Ovary (tissue), 9 donors: ENCODE results near the gene TRMU. TPM values are rescaled to one million over a fixed set of nuclear protein-coding genes. Genes with fewer than 3 reads are reported as not detected.

ENCODE experiments used
- DNase-seq, 5 donors: peaks; one replicate each; pipeline ENCODE4 v3.0.0-alpha.2; 2019 to 2020
- H3K27ac ChIP-seq, 2 donors: fragments of 200-600 bp; one replicate each; pipeline versions ENCODE4 v1.5.1 to v1.8.0; 2019 to 2022
- H3K27me3 ChIP-seq: fragments of 200-600 bp; one replicate; pipeline ENCODE4 v1.8.0; 2022
- H3K36me3 ChIP-seq: fragments of 200-600 bp; sonication (generic); one replicate; pipeline ENCODE4 v1.5.1; 2019
- H3K4me1 ChIP-seq: one replicate; pipeline ENCODE4 v1.8.1; 2013; ENCODE audit warnings: mild to moderate bottlenecking, moderate library complexity; ENCODE audit not compliant: insufficient read depth
- H3K4me3 ChIP-seq: fragments of 200-600 bp; sonication (generic); one replicate; pipeline ENCODE4 v1.5.1; 2017
- H3K9me3 ChIP-seq, 2 donors: fragments of 200-600 bp in 1 of 2; sonication (generic) in 1 of 2; one replicate each; pipeline versions ENCODE4 v1.5.1 to v1.8.1; 2013 to 2019; ENCODE audit warnings: mild to moderate bottlenecking in 1 of 2, moderate library complexity in 1 of 2
- CTCF ChIP-seq, 3 donors: fragments of 450-650 bp in 2 of 3; fragments of 200-600 bp in 1 of 3; IDR thresholded peaks; one replicate each; pipeline versions ENCODE4 v1.5.1 to v1.8.0; 2016 to 2022; ENCODE audit warnings: antibody characterized with exemption in 3 of 3, mild to moderate bottlenecking in 1 of 3
- EP300 ChIP-seq: sonication (generic); formaldehyde crosslinking; IDR thresholded peaks from one replicate; pipeline ENCODE4 v1.6.1; 2017; ENCODE audit warnings: antibody characterized with exemption
- POLR2A ChIP-seq: fragments of 450-650 bp; IDR thresholded peaks from one replicate; pipeline ENCODE4 v1.6.1; 2017; ENCODE audit warnings: antibody characterized with exemption, mild to moderate bottlenecking, moderate library complexity
- WGBS, 3 donors: extraction: QIAGEN DNeasy Blood & Tissue Kit in 1 of 3; methylation state at CpG; one replicate each; pipeline versions ENCODE4 v1.1.5 to v1.1.7; 2013 to 2017; 5-methylcytosine and 5-hydroxymethylcytosine counted together
- intact Hi-C, 4 donors: fragments of 100-400 bp; cut with DNase I; formaldehyde crosslinking; loops; one replicate each; pipeline versions ENCODE4 v1.11.0 to v1.15.1; 2022 to 2023
- polyA plus RNA-seq, 2 donors: library from polyadenylated mRNA; stranded (reverse); fragments of 200-250 nt in 1 of 2; fragments of 350-450 nt in 1 of 2; fragmentation: Illumina TruSeq in 1 of 2; extraction: RNeasy Lipid Tissue Mini Kit (QIAGEN cat#74804) in 1 of 2; gene quantifications; one replicate each; pipeline ENCODE4 v1.2.3, GENCODE V29; 2013 to 2014
- total RNA-seq, 7 donors: library from RNA; depleted of rRNA in 2 of 7; stranded (reverse); fragments of >200 nt in 2 of 7; fragmentation: NEBNext Ultra II Directional in 3 of 7; extraction: Animal tissue kit (Norgen Biotek cat#: 25700) in 3 of 7; gene quantifications; one replicate each; pipeline versions ENCODE4 v1.1.0 to v1.2.4, GENCODE V29; 2016 to 2023
- donor health status: DM: no; HTN: no; CAD: no; lungs with moderate emphysema.
- donor health status: DM: no; HTN: no; CAD: no.
- donor health status: Bipolar disorder and iron deficiency.
- donor health status: DM: yes; HTN: yes; CAD: no.
- donor health status: DM: no; HTN: no; CAD: no.
- donor health status: DM: yes; HTN: yes; CAD: no.

The TRMU gene
- total and polyA plus RNA-seq, 9 donors, result 15.2 to 35.0 (median 30.3) TPM

DNA sequence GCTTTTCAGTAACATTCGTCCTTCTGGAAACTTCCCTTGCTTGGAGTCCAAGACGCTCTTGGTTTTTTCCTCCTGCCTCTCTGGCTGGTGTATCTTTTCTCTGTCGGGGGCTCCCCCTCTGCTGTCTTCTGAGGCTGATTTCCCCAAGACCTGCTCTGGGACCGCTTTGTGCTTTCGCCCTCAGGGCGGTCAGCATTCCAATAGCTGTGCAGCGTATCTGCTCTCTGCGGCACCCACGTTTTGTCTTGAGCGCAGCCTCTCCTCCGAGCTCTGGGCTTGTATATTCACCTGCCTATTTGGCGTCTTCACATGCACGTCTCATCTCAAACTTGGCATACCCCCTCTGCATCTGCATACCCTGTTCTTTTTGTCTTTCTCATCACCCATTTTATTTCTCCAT is 36.4 kb upstream of the TRMU start:
- no peaks in the 10 kb centered on the region for H3K36me3 ChIP-seq
- no peak for TF ChIP-seq EP300
- TF ChIP-seq POLR2A, result no peak
- no peak for TF ChIP-seq CTCF (IDR thresholded peaks at IDR 0.05)
- no peaks in the 10 kb centered on the region for H3K27me3 ChIP-seq
- H3K27ac ChIP-seq, result no peak overlapping the region
- no peak for DNase-seq
- 93% methylated on average over 13 of the region's 13 CpGs for WGBS, 3 donors
- H3K4me3 ChIP-seq, result no peak overlapping the region
- H3K4me1 ChIP-seq, result peaks cover 5% of the 10 kb centered on the region
- H3K9me3 ChIP-seq, result no peaks in the 10 kb centered on the region
- intact Hi-C loops, result loop anchor here in 1 of 4 donors (5.0 to 10.0 kb wide), 2 partner anchors 172 to 304 kb away; no protein-coding TSS in a partner anchor

DNA sequence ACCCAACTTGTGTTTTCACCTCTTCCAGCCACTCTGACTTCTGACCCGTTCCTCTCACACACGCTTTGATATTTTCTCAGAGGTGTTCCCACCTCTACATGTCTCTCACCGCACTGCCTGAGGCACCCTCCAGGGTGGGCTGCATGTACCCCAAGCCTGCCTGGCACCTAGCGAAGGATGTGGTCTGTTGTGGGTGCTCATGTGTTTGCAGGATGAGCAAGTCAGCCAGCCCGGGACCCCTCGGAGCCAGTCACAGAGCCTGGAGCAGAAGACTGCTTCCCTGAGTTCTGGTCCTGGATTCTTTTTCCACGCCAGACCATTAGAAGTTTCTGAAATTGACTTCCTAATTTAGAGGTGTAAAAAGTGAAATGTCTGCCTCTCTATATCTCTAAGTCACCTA is 35.0 kb upstream of the TRMU start:
- Histone ChIP-seq H3K4me3 (no peak overlapping the region), H3K36me3 (no peaks in the 10 kb centered on the region), H3K4me1 (peaks cover 5% of the 10 kb centered on the region), H3K9me3 (no peaks in the 10 kb centered on the region), H3K27me3 (no peaks in the 10 kb centered on the region), H3K27ac (no peak overlapping the region)
- no peak for TF ChIP-seq CTCF (IDR thresholded peaks at IDR 0.05)
- no peak for TF ChIP-seq EP300
- no peak for TF ChIP-seq POLR2A
- 94 to 98% (median 96%) methylated on average over 7 of the region's 7 CpGs for WGBS, 3 donors
- intact Hi-C loops, result no loop called here
- DNase-seq, result no peak

DNA sequence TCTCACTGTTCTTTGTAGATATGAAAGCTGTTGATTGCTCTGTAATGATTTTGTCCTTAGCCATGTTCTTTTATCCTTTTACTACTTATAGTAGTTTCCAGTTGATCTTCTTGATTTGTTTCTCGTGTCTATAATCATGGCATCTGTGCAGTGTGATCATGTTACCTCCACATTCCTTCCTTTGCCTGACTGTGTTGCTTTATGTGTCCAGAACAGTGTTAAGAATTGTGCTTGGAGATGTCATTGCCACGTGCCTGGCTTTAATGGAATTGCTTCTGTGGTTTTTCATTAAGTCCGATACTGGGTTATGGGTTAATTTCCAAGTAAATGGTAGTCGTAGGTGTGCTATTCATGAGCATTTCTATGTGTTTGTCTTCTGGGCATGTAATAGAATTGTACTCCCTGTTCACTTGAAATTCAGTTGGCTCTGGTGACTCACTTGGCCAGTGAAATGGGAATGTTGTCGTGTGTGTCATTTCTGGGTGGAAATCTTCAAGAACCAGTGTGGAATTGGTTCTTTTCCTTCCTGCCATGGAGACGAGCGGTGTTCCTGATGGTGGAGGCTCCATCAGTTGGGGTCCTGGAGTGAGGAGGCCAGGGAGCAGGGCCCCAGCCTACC is 32.1 kb upstream of the TRMU start:
- intact Hi-C loops, result no loop called here
- H3K9me3 ChIP-seq, result no peaks in the 10 kb centered on the region
- H3K36me3 ChIP-seq, result no peaks in the 10 kb centered on the region
- WGBS, 3 donors, result 90 to 96% (median 91%) methylated on average over 7 of the region's 7 CpGs
- no peaks in the 10 kb centered on the region for H3K27me3 ChIP-seq
- DNase-seq, result no peak
- H3K27ac ChIP-seq, result no peak overlapping the region
- no peak for TF ChIP-seq EP300
- no peak for TF ChIP-seq POLR2A
- no peak for TF ChIP-seq CTCF (IDR thresholded peaks at IDR 0.05)
- H3K4me1 ChIP-seq, result no peaks in the 10 kb centered on the region
- H3K4me3 ChIP-seq, result no peak overlapping the region

- no peaks in the 10 kb centered on the region for H3K36me3 ChIP-seq
- intact Hi-C loops, result no loop called here
Measured at GRCh38 chr22:46308283-46308988, 27.1 kb upstream of the TRMU start.

More at GRCh38 chr22:46308283-46308988, 27.1 kb upstream of the TRMU start:
- H3K27ac ChIP-seq, result no peak overlapping the region
- no peaks in the 10 kb centered on the region for H3K27me3 ChIP-seq
- no peak for DNase-seq
- H3K4me1 ChIP-seq, result no peaks in the 10 kb centered on the region
- TF ChIP-seq EP300 (no peak), POLR2A (no peak), CTCF (IDR thresholded peaks at IDR 0.05) (no peak)
- 93 to 94% (median 93%) methylated on average over 23 of the region's 23 CpGs for WGBS, 3 donors
- no peaks in the 10 kb centered on the region for H3K9me3 ChIP-seq
- no peak overlapping the region for H3K4me3 ChIP-seq
